Activated T-helper 2 cell treated with anti-CD3 and anti-CD28 coated beads, Interferon-gamma antibody, Interleukin-2, Interleukin-4, amounts not matched to agents 10 μg/mL and 5 μg/mL and 100 μg/mL, durations not matched to agents 14 hours and 24 hours and 36 hours (primary cell): Measurements from ENCODE around the gene SMYD3. TPM values are rescaled to one million over a fixed set of nuclear protein-coding genes. Genes with fewer than 3 reads are reported as not detected.
"Not testable (repeated sequence)": the region's sequence is repeated elsewhere in the genome, so short reads cannot be mapped to it uniquely, and the experiment has no call there.

Experiments used
- DNase-seq: peaks from one replicate; pipeline ENCODE4 v3.0.0; 2021; ENCODE audit warnings: low spot score
- H3K27ac Mint-ChIP-seq: one replicate; pipeline ENCODE4 v1.8.0; 2021; ENCODE audit warnings: mixed read lengths
- H3K27me3 Mint-ChIP-seq: one replicate; pipeline ENCODE4 v1.8.0; 2021; ENCODE audit warnings: low read depth, mixed read lengths
- H3K36me3 Mint-ChIP-seq: one replicate; pipeline ENCODE4 v1.8.0; 2021; ENCODE audit warnings: low read depth, mixed read lengths
- H3K4me1 Mint-ChIP-seq: one replicate; pipeline ENCODE4 v1.8.0; 2021; ENCODE audit warnings: low read depth, mixed read lengths
- H3K4me3 Mint-ChIP-seq: one replicate; pipeline ENCODE4 v1.8.0; 2021; ENCODE audit warnings: low read depth, mild to moderate bottlenecking, moderate library complexity, mixed read lengths
- H3K9me3 Mint-ChIP-seq: one replicate; pipeline ENCODE4 v1.8.0; 2021; ENCODE audit warnings: mixed read lengths
- intact Hi-C: fragments of 100-400 bp; cut with micrococcal nuclease; formaldehyde crosslinking; loops from one replicate; pipeline ENCODE4 v1.15.1; 2023
- total RNA-seq: library from RNA; stranded (reverse); gene quantifications from 2 replicates; pipeline ENCODE4 v1.2.3, GENCODE V29; 2022

SMYD3 gene
- total RNA-seq, 1 donor from 2014 or later = 24.1 TPM

- H3K9me3 Mint-ChIP-seq = peaks cover 11% of the 10 kb centered on the region
- no peak overlapping the region for H3K4me3 Mint-ChIP-seq
- intact Hi-C loops = no loop called here
- H3K36me3 Mint-ChIP-seq = no peaks in the 10 kb centered on the region
- no peak overlapping the region for H3K27ac Mint-ChIP-seq
- no peak for DNase-seq
- H3K27me3 Mint-ChIP-seq = no peaks in the 10 kb centered on the region
- peaks cover 6% of the 10 kb centered on the region for H3K4me1 Mint-ChIP-seq
These were observed 427.0 kb downstream of the SMYD3 start for GRCh38 chr1:246080031-246080430.

- Mint-ChIP-seq H3K4me1 (peaks cover 6% of the 10 kb centered on the region), H3K9me3 (peaks cover 15% of the 10 kb centered on the region), H3K36me3 (no peaks in the 10 kb centered on the region), H3K27me3 (no peaks in the 10 kb centered on the region), H3K27ac (no peak overlapping the region), H3K4me3 (no peak overlapping the region)
- no peak for DNase-seq
- intact Hi-C loops = no loop called here
These were observed 428.2 kb downstream of the SMYD3 start for GRCh38 chr1:246078888-246079252.

- Mint-ChIP-seq H3K36me3 (no peaks in the 10 kb centered on the region), H3K9me3 (peaks cover 12% of the 10 kb centered on the region), H3K4me3 (no peak overlapping the region), H3K4me1 (peaks cover 6% of the 10 kb centered on the region), H3K27me3 (no peaks in the 10 kb centered on the region), H3K27ac (no peak overlapping the region)
- DNase-seq = no peak
- intact Hi-C loops = no loop called here
These were observed 428.8 kb downstream of the SMYD3 start for GRCh38 chr1:246078126-246078887.

- DNase-seq = no peak
- intact Hi-C loops = no loop called here
- peaks cover 6% of the 10 kb centered on the region for H3K4me1 Mint-ChIP-seq
- no peak overlapping the region for H3K4me3 Mint-ChIP-seq
- H3K36me3 Mint-ChIP-seq = no peaks in the 10 kb centered on the region
- no peak overlapping the region for H3K27ac Mint-ChIP-seq
- H3K9me3 Mint-ChIP-seq = peaks cover 8% of the 10 kb centered on the region
- H3K27me3 Mint-ChIP-seq = no peaks in the 10 kb centered on the region
These were observed 429.6 kb downstream of the SMYD3 start for GRCh38 chr1:246077476-246077875.

GRCh38 chr1:246074421-246074820 is 432.7 kb downstream of the SMYD3 start:
- no peak overlapping the region for H3K4me3 Mint-ChIP-seq
- H3K9me3 Mint-ChIP-seq = peaks cover 4% of the 10 kb centered on the region
- peaks cover 2% of the 10 kb centered on the region for H3K4me1 Mint-ChIP-seq
- H3K36me3 Mint-ChIP-seq = no peaks in the 10 kb centered on the region
- no peak overlapping the region for H3K27ac Mint-ChIP-seq
- no peak for DNase-seq
- H3K27me3 Mint-ChIP-seq = no peaks in the 10 kb centered on the region
- intact Hi-C loops = no loop called here

- H3K27me3 Mint-ChIP-seq = no peaks in the 10 kb centered on the region
- no peak for DNase-seq
- peaks cover 8% of the 10 kb centered on the region for H3K4me1 Mint-ChIP-seq
- peaks cover 4% of the 10 kb centered on the region for H3K9me3 Mint-ChIP-seq
- H3K27ac Mint-ChIP-seq = no peak overlapping the region
- H3K36me3 Mint-ChIP-seq = no peaks in the 10 kb centered on the region
- intact Hi-C loops = no loop called here
- no peak overlapping the region for H3K4me3 Mint-ChIP-seq
These were observed 434.6 kb downstream of the SMYD3 start for GRCh38 chr1:246072456-246072955.

- not testable (repeated sequence) for H3K27ac Mint-ChIP-seq
These were observed 435.1 kb downstream of the SMYD3 start for GRCh38 chr1:246071981-246072380.

GRCh38 chr1:246071561-246071960 is 435.5 kb downstream of the SMYD3 start:
- H3K27me3 Mint-ChIP-seq, H3K4me1 Mint-ChIP-seq, DNase-seq, intact Hi-C loops, H3K9me3 Mint-ChIP-seq, H3K27ac Mint-ChIP-seq, H3K4me3 Mint-ChIP-seq, H3K36me3 Mint-ChIP-seq: not testable (repeated sequence)

More at GRCh38 chr1:246071981-246072380, 435.1 kb downstream of the SMYD3 start:
- H3K9me3 Mint-ChIP-seq, H3K36me3 Mint-ChIP-seq, intact Hi-C loops, H3K4me1 Mint-ChIP-seq, H3K27me3 Mint-ChIP-seq, H3K4me3 Mint-ChIP-seq, DNase-seq: not testable (repeated sequence)

GRCh38 chr1:246069581-246069980 is 437.5 kb downstream of the SMYD3 start:
- H3K9me3 Mint-ChIP-seq = no peaks in the 10 kb centered on the region
- no peak for DNase-seq
- H3K27me3 Mint-ChIP-seq = no peaks in the 10 kb centered on the region
- H3K4me3 Mint-ChIP-seq = no peak overlapping the region
- H3K27ac Mint-ChIP-seq = no peak overlapping the region
- peaks cover 9% of the 10 kb centered on the region for H3K4me1 Mint-ChIP-seq
- intact Hi-C loops = no loop called here
- no peaks in the 10 kb centered on the region for H3K36me3 Mint-ChIP-seq

GRCh38 chr1:246068619-246069509 is 438.2 kb downstream of the SMYD3 start:
- Mint-ChIP-seq H3K4me1 (peaks cover 9% of the 10 kb centered on the region), H3K27ac (no peak overlapping the region), H3K36me3 (no peaks in the 10 kb centered on the region), H3K27me3 (no peaks in the 10 kb centered on the region), H3K9me3 (no peaks in the 10 kb centered on the region), H3K4me3 (no peak overlapping the region)
- intact Hi-C loops = no loop called here
- no peak for DNase-seq

GRCh38 chr1:246068217-246068512 is 438.9 kb downstream of the SMYD3 start:
- no peak overlapping the region for H3K4me3 Mint-ChIP-seq
- no peak for DNase-seq
- H3K4me1 Mint-ChIP-seq = peaks cover 9% of the 10 kb centered on the region
- no peaks in the 10 kb centered on the region for H3K27me3 Mint-ChIP-seq
- intact Hi-C loops = no loop called here
- no peaks in the 10 kb centered on the region for H3K9me3 Mint-ChIP-seq
- H3K36me3 Mint-ChIP-seq = no peaks in the 10 kb centered on the region
- H3K27ac Mint-ChIP-seq = no peak overlapping the region

GRCh38 chr1:246067432-246068216 is 439.5 kb downstream of the SMYD3 start:
- no peak for DNase-seq
- Mint-ChIP-seq H3K27me3 (no peaks in the 10 kb centered on the region), H3K36me3 (no peaks in the 10 kb centered on the region), H3K27ac (no peak overlapping the region), H3K4me1 (peaks cover 9% of the 10 kb centered on the region), H3K9me3 (no peaks in the 10 kb centered on the region), H3K4me3 (no peak overlapping the region)
- intact Hi-C loops = no loop called here
